ENCODE measurements around the gene MPIG6B.

MPIG6B gene

DNA sequence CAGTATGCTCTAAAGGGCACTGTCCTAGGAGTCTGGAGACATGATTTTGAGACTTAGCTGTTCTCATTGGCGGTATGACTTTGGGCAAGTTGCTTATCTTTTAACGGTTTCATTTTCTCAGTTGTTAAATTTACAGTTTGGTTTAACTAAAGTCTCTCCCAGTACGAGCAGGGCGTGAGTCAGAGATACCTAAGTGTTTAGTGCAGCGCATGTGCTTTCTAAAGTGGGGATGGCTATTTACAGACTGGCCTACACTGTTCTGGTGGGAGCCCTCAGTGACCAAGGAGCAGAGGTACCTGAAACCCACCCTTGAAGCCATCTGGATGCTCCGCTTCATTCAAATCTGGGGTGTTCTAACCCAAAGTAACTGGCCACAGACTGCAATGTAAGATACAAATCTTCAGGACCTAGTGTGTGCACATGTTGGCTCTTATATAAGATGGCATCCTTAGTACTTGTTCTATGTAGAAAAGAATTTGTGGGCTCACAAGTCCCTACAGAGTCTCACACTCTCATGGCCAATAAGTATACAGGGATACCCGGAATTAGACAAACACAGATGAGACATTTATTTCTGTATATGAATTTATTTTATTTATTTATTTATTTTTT lies 27.3 kb downstream of the MPIG6B start:
- ChIA-PET CTCF (interaction anchor here (0.9 to 4.1 kb wide), 3 partner anchors 11 to 41 kb away, joined by 3 to 21 read pairs (median 5); partner anchors contain the start of gene MSH5), POLR2A (no interaction called here)
- TF ChIP-seq, protein P1, sequence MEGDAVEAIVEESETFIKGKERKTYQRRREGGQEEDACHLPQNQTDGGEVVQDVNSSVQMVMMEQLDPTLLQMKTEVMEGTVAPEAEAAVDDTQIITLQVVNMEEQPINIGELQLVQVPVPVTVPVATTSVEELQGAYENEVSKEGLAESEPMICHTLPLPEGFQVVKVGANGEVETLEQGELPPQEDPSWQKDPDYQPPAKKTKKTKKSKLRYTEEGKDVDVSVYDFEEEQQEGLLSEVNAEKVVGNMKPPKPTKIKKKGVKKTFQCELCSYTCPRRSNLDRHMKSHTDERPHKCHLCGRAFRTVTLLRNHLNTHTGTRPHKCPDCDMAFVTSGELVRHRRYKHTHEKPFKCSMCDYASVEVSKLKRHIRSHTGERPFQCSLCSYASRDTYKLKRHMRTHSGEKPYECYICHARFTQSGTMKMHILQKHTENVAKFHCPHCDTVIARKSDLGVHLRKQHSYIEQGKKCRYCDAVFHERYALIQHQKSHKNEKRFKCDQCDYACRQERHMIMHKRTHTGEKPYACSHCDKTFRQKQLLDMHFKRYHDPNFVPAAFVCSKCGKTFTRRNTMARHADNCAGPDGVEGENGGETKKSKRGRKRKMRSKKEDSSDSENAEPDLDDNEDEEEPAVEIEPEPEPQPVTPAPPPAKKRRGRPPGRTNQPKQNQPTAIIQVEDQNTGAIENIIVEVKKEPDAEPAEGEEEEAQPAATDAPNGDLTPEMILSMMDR (IDR thresholded peaks at IDR 0.05; ENCODE audit: insufficient read depth, low read length, missing control alignments) = no peak
- H3K4me3 ChIP-seq (ENCODE audit: low read depth, low read length) = no peak overlapping the region
- no peak for DNase-seq (ENCODE audit: low read depth, low spot score)

DNA sequence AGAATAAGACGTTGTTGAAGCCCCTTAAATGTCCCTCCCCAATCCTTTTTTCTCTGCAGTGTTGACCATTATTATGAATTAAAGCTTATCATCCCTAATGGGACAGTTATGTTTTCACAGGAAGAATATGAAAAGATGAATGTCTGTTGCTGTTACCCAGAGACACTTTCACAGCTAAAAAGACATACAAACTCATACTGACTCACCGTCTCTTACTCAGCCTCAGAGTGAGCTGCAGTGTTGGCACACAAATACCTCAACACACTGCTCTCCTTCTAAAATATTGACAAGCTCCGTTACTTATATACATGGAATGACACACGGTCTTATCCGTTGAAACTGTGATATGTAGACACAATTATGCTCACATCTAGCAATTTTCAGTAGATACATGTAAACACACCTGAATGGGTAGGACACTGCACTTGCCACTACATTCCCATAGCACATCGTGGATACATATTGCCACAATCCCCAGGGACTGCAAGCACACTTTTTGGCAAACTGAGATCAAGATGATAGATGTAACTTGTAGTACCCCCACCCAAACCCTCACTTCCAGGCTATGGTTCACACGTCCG lies 29.7 kb downstream of the MPIG6B start:
- CTCF ChIA-PET = interaction anchor here (0.9 to 4.1 kb wide), 7 partner anchors 13 to 53 kb away, joined by 3 to 21 read pairs (median 4); partner anchors contain the start of gene CLIC1
- no peak overlapping the region for H3K4me3 ChIP-seq (ENCODE audit: low read depth, low read length)
- no peak for DNase-seq (ENCODE audit: low read depth, low spot score)
- TF ChIP-seq, protein P1 (IDR thresholded peaks at IDR 0.05; ENCODE audit: insufficient read depth, low read length, missing control alignments) = no peak
- POLR2A ChIA-PET = interaction anchor here (0.6 to 2.8 kb wide), 10 partner anchors 12 to 219 kb away, joined by 3 to 15 read pairs (median 4); partner anchors contain the start of genes DXO, HSPA1B and MSH5

DNA sequence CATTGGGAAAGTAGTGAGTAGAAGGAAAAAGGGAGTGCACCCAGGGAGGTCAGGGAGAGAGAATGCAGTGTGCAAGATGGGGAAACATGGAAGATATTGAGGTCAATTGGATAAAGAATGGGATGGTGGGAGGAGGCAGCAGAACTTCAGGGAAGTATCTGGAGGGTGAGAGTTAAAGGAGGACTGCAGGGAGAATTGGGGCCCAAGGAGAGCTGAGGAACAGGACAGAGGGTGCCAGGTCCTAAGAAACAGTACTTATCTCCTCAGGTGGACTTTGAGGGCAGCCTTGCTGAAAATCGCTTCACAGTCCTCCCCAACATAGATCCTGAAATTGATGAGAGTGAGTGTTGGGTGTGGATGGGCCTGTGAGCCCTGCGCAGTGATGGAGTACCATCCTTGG lies 35.1 kb downstream of the MPIG6B start:
- ChIA-PET POLR2A (no interaction called here), CTCF (interaction anchor here (1.1 to 5.4 kb wide), 2 partner anchors 11 to 132 kb away, joined by 4 to 28 read pairs; no protein-coding TSS in a partner anchor)
- DNase-seq (ENCODE audit: low read depth, low spot score) = no peak
- no peak overlapping the region for H3K4me3 ChIP-seq (ENCODE audit: low read depth, low read length)
- TF ChIP-seq, protein P1 (IDR thresholded peaks at IDR 0.05; ENCODE audit: insufficient read depth, low read length, missing control alignments) = no peak

DNA sequence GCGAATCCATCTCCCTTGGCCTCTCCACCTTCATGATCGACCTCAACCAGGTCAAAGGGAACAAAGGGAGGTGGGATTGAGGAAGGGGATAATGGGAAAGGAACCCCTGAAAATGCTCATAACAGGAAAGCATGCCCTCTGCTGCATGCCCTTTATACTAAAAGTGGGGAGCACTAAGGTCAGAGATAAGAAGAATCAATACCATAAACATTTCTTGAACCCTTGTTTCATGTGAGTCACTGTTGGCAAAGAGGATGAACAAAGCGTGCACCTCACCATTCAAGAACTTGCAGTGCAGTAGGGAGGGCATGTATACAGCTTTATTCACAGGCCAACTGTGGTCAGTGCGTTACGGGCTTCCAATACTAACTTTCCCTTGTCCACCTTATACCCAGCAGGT lies 37.6 kb downstream of the MPIG6B start:
- POLR2A ChIA-PET = interaction anchor here (0.7 kb wide), 1 partner anchor 10 kb away, joined by 3 read pairs; no protein-coding TSS in a partner anchor
- H3K4me3 ChIP-seq (ENCODE audit: low read depth, low read length) = no peak overlapping the region
- CTCF ChIA-PET = interaction anchor here (1.8 kb wide), 2 partner anchors 9 to 30 kb away, joined by 5 to 12 read pairs; no protein-coding TSS in a partner anchor
- no peak for DNase-seq (ENCODE audit: low read depth, low spot score)
- TF ChIP-seq, protein P1 (IDR thresholded peaks at IDR 0.05; ENCODE audit: insufficient read depth, low read length, missing control alignments) = no peak

DNA sequence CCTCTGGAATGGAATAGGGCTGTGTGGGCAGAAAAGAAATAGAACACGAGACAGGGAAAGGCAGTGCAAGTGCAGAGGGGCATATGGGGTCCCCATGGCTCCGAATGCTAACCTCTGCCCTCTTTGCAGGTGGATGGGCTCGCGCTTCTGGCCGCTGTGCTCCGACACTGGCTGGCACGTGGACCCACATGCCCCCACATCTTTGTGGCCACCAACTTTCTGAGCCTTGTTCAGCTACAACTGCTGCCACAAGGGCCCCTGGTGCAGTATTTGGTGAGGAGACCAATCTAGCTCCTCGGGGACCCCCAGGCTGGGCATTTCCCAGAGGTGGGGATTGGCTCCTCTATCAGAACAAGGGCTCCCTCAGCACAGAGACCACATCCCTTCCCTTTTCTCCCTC lies 38.2 kb downstream of the MPIG6B start:
- TF ChIP-seq, protein P1 (IDR thresholded peaks at IDR 0.05; ENCODE audit: insufficient read depth, low read length, missing control alignments) = no peak
- ChIA-PET POLR2A (interaction anchor here (0.7 kb wide), 1 partner anchor 10 kb away, joined by 3 read pairs; no protein-coding TSS in a partner anchor), CTCF (interaction anchor here (1.8 kb wide), 2 partner anchors 9 to 30 kb away, joined by 5 to 12 read pairs; no protein-coding TSS in a partner anchor)
- H3K4me3 ChIP-seq (ENCODE audit: low read depth, low read length) = no peak overlapping the region
- DNase-seq (ENCODE audit: low read depth, low spot score) = no peak

DNA sequence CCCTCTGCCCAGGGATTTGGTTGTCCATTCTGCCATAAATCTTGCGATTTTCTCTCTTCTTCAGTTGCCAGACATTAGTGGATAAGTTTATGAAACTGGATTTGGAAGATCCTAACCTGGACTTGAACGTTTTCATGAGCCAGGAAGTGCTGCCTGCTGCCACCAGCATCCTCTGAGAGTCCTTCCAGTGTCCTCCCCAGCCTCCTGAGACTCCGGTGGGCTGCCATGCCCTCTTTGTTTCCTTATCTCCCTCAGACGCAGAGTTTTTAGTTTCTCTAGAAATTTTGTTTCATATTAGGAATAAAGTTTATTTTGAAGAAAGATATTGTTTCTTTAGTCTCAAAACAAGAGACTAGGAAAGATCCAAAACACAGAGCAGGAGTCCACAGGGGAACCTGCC lies 39.2 kb downstream of the MPIG6B start, which contains the start of gene SAPCD1:
TSS of gene SAPCD1 (plus strand) at position 301 of the 400 bp plus-strand sequence. CDS start 399 bp downstream, outside the sequence.
- POLR2A ChIA-PET = no interaction called here
- TF ChIP-seq, protein P1 (IDR thresholded peaks at IDR 0.05; ENCODE audit: insufficient read depth, low read length, missing control alignments) = no peak
- DNase-seq (ENCODE audit: low read depth, low spot score) = no peak
- no peak within 1 kb of the TSS for H3K4me3 ChIP-seq (ENCODE audit: low read depth, low read length)
- CTCF ChIA-PET = interaction anchor here (1.4 to 1.8 kb wide), 2 partner anchors 8 to 29 kb away, joined by 5 to 12 read pairs; no protein-coding TSS in a partner anchor

All from AG04449 (cell line).